NCI-H1436 (cell line): ENCODE data around the gene POGZ.
"Not testable (repeated sequence)": the region's sequence is repeated elsewhere in the genome, so short reads cannot be mapped to it uniquely, and the experiment has no call there.

Experiments used
- DNase-seq: peaks from one replicate; lab custom pipeline; 2025; lab: John Stamatoyannopoulos, UW

Gene POGZ

DNA sequence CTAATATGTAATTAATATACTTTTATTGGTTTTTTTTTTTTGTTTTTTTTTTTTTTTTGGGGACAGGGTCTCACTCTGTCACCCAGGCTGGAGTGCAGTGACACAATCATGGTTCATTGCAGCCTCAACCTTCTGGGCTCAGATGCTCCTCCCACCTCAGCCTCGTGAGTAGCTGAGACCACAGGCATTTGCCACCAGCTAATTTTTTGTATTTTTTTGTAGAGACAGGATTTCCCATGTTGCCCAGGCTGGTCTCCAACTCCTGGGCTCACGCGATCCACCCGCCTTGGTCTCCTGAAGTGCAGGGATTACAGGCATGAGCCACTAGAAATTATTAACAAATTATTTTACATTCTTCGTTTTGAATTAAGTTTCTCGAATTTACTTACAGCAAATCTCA lies 16.8 kb upstream of the POGZ start:
- DNase-seq: no peak

DNA sequence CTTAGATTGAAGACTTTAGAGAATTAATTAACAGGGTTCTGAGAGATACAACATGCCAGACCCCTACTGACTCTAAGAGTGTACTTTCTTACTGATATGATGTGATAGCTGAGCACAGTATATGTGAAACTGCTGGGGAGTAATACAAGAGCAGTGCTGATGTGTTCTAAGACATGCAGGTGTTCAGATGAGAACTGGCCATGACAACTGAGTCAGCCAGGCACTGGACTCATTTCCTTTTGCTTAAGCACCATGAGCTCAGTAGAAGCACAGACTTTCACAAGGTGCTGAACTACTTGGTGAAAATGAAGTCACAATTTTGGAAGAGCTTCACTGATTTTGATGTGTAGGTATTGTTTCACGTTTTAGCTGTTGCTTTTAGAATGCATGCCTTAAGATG lies 15.9 kb upstream of the POGZ start:
- no peak for DNase-seq

DNA sequence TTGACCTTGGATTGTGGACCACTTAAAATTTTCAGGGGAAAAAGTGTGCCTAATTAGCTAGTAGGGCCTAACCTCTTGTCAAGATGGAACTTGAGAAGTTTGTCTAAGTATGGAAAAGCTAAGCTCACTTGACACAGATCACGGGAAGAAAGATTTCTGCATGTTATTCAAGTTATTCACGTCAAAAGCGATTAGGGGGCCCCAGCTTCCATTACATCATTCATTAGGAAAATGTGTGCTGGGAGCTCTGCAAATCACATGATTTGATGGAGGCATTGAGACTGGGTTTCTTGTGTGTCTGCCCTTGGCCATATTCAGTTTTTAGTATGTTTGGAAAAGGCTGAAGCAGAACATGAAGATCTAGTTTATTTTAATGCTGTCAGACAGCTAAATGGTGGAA lies 15.5 kb upstream of the POGZ start:
- no peak for DNase-seq

DNA sequence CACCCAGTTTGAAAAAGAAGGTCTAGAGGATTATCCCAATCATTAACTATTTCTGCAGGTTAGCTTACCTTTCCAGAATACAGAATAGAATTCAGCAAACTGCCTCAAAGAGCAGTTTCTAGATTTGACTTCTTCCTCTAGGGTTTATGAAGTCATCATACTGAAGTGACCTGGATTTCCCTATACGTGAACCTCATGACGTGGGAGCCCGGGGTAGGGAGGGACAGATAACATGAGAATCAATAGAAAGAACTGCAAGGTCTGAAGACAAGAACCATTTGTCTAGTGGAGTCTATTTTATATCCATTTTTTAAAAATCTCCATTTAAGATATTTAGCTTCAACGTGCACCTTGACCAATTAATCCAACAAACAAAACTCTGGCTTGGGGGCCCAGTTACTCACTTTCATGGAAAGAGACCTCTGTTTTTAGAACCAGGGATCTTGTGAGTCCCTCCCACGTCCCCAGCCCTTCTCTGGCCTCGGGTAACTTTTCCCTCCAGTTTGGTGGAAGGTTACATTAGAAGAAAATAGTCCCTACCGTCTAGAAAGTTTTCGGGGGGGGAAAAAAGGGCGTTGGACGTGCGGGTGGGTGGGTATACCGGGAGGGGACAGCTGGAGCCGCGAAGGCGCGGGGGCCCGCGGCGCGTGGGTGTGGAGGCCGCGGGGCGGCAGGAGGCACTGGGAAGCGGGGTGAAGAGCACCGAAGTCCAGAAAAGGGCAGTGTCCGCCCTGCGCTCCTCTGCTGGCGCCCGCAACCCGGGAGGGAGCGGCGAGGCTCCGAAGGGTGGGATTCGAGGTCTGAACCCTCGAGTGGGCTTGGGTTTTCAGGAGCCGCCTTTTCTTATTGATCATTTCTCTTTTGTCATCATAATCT lies 13.8 kb upstream of the POGZ start:
- DNase-seq: peak; percentile 30

DNA sequence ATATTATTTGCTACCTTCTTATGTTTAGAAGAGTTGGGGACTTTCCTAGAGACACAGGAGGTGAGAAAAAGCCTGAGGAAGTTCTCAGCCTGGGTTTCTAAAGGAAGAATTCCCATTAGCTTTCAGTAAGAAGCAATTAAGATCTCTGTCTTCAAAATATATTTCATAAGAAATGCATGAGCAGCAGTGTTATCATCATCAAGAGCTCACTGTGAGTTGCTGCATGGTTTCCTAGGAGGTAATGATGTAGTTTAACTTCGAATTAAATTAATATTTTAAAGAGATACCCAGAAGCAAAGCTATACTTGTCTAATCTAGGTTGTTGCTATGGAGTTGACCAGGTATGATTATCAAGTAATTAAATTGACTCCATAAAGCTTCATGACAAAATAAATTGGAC lies 5.7 kb upstream of the POGZ start:
- no peak for DNase-seq

DNA sequence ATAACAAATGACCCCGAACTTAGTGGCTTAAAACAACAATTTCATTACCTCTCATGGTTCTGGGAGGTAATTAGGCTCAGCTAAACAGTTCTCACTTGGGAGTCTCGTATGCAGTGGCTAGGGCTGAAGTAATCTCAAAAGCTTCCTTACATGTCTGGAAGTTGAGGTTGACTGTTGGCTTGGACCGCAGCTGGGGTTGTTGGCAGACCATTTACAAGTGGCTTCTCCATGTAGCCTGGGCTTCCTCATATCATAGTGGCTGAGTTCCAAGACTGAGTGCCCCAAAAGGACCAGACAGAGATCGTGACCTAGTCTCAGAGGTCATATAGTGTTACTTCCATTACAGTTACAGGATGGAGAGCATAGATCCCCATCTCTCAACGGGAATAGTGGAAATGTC lies 2.4 kb upstream of the POGZ start:
- DNase-seq: no peak

DNA sequence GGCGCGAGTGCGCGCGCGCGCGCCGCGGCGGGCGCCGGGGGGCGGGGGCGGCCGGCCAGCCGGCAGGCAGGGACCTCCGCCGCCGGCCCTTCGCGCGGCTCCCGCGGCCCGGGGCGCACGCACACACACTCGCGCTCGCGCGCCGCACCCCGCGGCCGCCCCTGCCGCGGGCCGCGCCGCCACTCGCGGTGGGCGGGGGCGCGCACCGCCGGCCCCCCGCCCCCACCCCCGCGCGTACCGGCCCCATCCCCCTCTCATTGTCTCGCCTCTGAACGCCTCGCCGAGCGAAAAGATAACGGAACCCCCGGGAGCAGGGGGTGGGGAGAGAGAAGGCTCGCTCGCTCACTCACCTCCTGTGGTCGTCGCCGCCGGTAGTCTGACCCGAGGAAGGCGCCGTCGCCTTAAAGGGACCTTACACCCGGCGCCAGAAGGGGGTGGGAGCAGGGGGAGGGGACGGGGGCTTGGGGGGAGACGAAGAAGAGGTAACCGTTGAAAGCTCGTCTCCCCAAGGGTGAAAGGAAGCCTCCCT lies 428 bp downstream of the POGZ start:
- DNase-seq: peak; percentile 58

DNA sequence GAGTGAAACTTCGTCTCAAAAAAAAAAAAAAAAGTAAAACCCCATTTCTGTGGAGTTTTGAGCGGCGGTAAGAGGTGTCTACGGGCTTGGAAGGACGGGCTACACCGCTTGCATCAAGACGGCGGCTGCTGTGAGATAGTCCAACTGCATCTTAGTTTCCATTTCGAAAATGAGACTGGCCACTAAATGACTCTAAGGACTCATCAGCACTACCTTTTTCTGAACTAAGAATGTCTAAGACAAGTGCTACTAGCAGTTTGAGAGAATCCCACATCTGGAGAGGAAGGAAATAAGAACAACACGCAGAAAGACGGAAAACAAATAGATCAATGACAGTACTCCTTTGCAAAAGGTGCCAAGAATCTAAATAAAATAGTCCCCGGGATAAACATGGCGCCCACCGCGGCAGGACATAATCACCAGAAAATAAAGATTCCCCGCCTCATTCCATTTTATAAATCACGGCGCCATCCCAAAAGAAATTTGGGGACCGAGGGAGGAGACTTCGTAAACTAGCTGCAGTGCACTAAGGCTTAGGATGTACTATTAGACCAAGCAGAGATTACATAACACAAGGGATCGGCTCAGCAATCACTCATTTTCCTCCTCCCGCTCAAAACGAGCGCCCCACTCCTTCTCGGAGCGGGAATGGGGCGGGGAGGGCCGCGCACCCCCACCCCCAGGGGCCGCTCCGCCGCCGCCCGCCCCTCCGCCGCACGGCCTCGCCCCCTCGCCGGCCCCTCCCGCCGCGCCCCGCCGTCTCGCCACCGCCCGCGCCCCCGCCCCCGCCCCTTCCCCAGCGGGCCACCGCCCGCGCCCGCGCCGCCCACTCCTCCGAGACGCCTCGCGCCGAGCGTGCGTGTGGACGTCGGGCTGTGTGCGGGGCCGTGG lies 1.1 kb downstream of the POGZ start:
- peak; percentile 80 for DNase-seq

DNA sequence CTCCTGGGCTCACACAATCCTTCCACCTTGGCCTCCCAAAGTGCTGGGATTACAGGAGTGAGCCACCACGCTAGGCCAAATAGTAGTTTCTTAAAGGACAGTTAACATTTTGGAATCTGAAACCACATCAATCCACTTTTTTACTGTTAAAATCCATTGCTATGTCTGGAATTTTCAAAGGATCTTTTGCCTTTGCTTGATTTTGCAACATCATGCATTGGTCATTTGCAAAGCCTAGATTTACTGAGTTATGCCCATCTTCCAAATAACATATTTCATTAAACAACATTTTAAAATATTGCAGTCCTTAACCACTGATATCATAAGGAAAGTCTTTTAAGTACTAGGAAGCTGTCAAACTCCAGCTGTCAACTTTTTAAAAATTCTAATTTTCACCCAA lies 3.3 kb downstream of the POGZ start:
- DNase-seq: no peak

DNA sequence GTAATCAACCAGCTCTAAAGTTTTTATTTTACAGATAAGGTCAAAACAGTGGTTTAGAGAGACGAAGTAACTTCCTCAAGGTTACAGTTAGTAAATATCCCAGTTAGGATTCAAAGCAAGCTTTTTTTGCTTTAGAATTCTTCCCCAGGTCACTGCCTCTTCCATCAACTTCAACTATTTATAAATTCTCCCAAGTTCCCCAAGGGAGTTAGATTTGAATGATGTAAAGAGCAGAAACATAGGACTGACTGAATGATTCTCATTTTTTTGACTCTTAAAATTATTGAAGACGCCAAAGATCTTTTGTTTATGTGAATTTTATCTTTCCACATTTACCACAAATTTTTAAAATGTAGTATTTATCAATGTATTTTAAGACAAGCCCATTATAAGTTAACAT lies 4.1 kb downstream of the POGZ start:
- no peak for DNase-seq

DNA sequence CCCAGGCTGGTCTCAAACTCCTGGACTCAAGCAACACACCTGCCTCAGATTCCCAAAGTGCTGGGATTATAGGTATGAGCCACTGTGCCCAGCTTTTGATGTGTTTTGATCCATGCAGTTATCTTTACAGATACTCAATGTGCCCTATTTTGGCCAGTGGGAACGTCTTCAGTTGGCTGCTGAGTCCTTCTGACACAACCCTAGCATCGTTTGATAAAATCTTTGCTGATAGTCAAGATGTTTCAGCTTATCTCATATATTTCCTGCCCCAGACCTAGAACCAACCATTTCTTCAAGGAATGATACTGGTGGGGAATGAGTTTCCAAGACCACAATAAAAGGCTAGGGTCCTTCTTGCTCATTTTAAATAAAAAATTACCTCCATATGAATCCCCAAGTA lies 11.6 kb downstream of the POGZ start:
- DNase-seq: no peak

DNA sequence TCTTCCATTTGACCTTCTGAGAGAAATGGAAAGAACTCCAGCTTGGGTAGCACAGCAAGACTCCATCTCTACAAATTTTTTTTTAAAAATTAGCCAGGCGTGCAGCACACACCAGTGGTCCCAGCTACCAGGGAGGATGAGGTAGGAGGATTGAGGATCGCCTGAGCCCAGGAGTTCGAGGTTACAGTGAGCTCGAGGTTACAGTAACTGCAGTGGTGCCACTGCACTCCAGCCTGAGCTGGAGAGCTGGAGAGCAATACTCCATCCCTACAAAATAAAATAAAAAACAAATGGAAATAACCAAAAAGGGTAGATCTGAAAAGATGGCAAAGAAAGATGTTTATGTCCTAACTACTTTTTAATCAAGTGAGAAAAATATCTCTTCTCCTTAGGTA lies 14.5 kb downstream of the POGZ start:
- no peak for DNase-seq

DNA sequence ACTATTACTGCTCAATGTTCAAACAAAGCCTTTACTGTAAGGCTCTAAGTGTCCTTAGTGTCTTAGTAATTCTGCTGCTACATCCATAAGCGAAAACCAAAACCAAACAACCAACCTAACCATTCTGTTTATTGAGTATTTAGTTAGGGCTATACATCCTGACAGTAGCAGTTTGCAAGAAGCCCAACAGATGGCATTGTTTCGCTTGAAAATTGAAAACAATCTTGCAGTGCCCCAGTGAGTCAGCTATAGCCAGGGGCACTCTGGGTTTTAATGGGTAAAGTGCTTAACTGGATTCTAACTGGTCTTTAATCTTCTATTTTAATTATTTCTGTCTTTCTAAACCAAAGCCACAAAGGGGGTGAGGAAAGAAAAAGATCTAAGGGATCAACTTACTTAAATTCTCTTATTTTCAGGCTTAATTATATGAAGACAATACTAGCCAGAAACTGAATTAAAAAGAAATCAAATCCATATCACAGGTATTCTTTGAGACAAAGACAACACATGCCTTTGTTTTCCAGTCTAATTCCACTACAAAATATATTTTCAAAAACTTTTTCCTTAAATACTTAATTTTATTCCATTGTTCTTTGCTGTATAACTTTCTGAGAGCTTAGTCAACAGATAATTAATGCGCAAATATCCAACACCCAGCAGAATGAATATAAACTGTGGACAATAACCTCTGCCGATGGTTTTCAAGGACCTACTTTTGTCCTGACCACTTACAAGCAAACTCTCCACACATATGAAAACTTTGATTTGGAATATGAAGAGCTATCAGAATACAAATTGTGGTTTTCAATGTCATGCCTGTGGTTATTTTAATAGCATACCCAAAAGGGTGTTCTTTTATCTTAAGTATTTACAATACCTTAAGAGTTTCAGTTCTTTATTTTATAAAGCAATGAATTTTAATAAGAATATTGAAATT lies 15.2 kb downstream of the POGZ start:
- peak; percentile 53 for DNase-seq

DNA sequence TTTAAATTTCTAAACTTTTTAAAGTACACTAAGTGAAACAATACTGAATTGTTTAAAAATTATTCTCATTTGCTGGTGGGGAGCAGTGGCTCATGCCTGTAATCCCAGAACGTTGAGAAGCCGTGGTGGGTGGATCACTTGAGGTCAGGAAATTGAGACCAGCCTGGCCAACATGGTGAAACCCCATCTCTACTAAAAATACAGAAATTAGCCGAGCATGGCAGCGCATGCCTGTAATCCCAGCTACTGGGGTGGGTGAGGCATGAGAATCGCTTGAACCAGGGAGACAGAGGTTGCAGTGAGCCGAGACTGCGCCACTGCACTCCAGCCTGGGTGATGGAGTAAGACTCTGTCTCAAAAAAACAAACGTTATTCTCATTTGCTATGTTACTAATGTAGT lies 21.9 kb downstream of the POGZ start:
- not testable (repeated sequence) for DNase-seq

DNA sequence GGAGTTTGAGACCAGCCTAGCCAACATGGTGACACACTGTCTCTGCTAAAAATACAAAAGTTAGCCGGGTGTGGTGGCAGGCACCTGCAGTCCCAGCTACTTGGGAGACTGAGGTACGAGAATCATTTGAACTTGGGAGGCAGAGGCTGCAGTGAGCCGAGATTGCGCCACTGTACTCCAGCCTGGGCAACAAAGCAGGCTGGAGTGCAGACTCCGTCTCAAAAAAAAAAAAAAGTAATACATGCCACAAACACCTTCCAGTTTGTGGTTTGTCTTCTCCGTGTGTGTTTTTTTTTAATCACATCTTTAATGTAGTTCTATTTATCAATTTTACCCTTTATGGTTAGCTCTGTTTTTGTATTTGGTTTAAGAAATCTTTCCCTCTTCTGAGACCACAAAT lies 22.3 kb downstream of the POGZ start:
- DNase-seq: no peak

DNA sequence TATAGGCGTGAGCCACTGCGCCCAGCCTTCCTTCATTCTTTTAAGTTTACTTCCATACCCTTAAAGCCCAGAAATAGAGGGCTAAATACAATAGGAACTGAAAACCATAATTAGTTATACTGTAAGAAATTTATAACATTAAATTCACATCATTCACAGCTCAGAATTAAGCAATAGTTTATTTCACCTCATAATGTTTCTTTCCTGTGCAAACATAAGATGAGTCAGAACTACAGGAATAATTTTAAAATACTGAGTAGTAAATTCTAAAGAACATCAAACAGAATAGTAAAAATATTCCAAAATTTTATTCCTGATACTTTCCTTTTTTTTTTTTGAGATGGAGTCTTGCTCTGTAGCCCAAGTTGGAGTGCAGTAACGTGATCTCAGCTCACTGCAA lies 24.1 kb downstream of the POGZ start:
- DNase-seq: no peak

DNA sequence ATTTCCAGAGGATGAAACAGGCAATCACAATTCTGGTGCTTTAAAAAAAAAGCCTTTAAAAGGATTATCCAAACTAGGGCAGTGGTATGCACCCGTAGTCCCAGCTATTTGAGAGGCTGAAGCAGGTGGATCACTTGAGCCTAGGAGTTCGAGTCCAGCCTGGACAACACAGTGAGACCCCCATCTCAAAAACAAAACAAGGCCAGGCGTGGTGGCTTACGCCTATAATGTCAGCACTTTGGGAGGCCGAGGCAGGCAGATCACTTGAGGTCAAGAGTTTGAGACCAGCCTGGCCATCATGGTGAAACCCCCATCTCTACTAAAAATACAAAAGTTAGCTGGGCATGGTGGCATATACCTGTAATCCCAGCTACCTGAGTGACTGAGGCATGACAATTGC lies 25.5 kb downstream of the POGZ start:
- not testable (repeated sequence) for DNase-seq

DNA sequence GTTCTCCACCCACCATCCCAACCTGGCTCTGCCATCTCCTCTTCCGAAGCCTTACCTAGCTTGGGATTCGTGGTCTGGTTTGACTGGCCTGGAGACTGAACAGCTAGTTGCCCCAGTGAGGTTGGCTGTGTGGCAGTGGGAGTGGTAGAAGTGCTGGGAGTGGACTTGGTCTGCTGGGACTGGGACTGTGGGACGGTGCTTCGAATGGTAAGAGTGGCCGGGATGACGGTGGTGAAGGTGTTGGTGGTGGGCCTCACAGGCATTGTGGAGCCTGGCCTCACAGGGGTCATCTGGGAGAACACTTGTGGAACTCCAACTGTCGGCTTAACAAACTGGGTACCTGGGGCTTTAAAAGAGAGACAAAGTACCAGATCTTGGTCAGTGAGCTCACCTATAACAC lies 31.2 kb downstream of the POGZ start:
- no peak for DNase-seq

DNA sequence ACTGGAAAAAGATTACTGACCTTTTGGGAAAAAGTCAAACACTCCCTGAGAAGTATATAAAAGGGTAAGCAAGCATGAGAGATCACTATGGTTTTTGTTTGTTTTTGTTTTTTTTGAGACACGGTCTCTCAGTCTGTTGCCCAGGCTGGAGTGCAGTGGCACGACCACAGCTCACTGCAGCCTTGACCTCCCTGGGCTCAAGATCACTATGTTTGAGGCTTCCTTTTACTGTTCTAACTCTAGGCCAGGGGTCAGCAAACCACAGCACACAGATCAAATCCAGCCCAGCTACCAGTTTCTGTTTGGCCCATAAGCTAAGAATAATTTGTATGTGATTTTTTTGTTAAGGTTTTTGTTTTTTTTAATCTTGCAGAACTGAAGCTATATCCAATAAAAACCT lies 34.2 kb downstream of the POGZ start:
- no peak for DNase-seq

DNA sequence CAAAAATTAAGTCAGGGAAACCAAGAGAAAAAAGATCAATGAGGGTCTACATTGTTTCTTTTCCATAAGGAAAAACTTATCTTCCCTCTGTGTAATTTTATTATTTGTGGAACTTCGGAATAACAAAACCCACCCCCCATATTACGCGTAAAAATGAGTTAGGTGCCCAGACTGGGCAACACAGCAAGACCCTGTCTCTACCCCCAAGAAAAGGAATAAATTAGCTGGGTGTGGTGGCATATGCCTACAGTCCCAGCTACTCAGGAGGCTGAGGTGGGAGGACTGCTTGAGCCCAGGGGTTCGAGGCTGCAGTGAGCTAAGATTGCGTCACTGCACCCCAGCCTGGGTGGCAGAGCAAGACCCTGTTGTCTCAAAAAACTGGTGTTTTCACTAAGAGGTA lies 39.5 kb downstream of the POGZ start:
- no peak for DNase-seq

DNA sequence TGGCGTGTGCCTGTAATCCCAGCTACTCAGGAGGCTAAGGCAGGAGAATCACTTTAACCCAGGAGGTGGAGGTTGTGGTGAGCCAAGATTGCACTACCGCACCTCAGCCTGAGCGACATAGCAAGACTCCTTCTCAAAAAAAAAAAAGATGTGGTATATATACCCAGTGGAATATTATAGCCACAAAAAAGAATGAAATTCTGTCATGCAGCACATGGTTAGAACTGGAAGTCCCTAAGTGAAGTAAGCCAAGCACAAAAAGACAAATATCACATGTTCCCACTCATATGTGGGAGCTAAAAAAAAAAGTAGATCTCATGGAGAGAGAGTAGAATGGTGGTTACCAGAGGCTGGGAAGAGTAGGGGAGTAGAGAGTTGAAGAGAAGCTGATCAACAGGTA lies 41.2 kb downstream of the POGZ start:
- DNase-seq: no peak

DNA sequence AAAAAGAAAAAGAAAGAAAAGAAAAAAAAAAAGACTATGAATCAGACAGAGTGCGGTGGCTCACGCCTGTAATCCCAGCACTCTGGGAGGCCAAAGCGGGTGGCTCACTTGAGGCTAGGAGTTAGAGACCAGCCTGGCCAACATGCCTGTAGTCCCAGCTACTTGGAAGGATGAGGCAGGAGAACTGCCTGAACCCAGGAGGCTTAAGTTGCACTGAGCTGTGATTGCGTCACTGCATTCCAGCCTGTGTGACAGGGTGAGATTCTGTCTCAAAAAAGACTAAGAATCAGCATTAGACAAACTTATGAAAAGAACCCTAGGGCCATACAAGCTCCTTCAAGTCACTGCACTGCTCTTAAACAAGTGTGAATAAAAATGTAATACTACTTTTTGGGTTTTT lies 43.1 kb downstream of the POGZ start:
- DNase-seq: no peak
